ENCODE measurements around the gene TTC24.

GRCh38 chr1:156560585-156561163, 18.8 kb upstream of the TTC24 start:
- no peak for TF ChIP-seq CTCF (IDR thresholded peaks at IDR 0.05)
- TF ChIP-seq POLR2A (IDR thresholded peaks at IDR 0.05): no peak
